ENCODE data around the gene PMP22. TPM values are rescaled to one million over a fixed set of nuclear protein-coding genes. Genes with fewer than 3 reads are reported as not detected.
A peak's percentile ranks its signal among the peaks of the same experiment; 100 is the strongest.

Gene PMP22
- total RNA-seq, 1 experiment from 2014 or later = 103 TPM

DNA sequence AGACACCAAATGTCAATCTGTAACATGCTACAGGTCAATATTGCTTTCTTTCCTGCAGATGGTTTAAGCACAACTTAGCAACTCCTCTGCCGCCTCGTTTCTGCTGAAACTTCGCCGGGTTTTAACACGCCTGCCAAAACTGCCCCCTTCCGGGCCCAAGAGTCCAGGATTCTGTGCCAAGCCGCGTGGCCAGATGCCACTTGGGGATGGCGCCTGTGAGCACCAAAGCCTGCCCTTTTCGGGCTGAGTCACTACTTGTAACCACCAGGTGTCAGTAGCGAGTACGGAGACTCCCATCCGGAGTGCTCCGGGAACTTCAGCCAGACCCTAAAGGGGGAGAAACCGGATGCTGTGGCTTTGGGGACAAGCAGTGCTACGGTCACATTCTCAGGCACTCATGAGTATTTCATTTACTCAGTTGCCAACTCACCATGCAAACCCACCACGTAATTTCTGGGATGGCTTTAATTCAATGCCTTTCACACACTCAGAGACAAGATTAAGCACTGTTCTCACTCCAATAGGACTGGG lies 7.8 kb downstream of the PMP22 start:
- Histone ChIP-seq H3K36me3 (peaks cover 92% of the 10 kb centered on the region), H3K4me3 (no peak overlapping the region), H3K9me3 (replicated peaks) (no peaks in the 10 kb centered on the region), H3K27ac (peak overlapping the region; percentile 82), H3K27me3 (replicated peaks) (no peaks in the 10 kb centered on the region), H3K4me1 (replicated peaks) (peaks cover 21% of the 10 kb centered on the region)
- peak; percentile 77 to 90 for DNase-seq (ENCODE audit: low read depth in 1 of 2, low spot score in 2 of 2)

DNA sequence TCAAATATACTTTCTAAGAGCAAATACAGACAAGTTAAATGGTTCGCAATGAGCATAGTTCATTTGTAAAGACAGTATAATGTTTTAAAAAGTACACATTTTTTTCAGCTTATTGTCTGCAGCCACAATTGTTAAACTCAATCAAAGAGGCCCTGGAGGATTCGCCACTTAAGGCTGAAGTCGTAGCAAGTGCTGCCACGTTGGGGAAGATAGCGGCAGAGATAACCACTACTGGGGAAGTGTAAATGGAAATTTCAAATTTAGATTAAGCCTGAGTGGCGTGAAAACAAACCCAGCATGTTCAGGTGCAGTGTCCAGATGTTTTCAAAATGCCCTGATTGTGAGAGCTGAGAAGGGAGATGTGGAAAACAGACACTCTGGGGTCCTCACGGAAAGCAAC lies 8.4 kb downstream of the PMP22 start:
- Histone ChIP-seq H3K9me3 (replicated peaks) (no peaks in the 10 kb centered on the region), H3K36me3 (peaks cover 95% of the 10 kb centered on the region), H3K27ac (no peak overlapping the region), H3K27me3 (replicated peaks) (no peaks in the 10 kb centered on the region), H3K4me1 (replicated peaks) (peaks cover 21% of the 10 kb centered on the region), H3K4me3 (no peak overlapping the region)
- no peak for DNase-seq (ENCODE audit: low read depth in 1 of 2, low spot score in 2 of 2)

DNA sequence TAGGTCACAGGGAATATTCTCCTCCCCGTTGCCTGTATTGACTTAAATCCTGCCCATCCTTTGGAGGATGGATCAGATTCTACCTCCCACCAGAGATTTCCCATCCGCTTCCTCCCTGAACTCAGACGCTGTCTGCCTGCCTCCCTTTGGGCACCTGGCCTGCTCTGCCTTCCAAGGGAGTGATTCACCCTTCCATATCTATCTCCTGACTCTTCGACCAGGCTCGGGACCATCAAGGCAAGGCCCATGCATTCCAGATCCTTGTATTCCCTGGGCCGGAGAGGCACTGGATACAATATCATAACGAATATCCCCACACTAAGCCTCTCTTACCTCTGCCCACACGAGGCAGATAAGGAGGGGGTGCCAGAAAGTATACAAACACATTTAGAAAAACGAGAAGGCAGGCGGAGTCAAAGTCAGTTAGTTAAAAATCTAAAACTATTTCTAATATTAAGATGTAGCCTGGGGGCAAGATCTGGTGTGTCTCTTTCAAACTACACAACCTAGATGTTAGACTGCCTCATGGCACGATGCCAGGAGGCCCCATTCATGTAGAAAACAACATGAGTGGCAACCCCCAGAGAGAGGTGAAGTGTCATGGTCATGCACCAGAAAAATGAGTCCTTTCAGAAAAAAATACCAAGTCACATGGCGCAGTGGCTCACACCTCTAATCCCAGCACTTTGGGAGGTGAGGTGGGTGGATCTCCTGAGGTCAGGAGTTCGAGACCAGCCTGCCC lies 9.2 kb downstream of the PMP22 start:
- Histone ChIP-seq H3K4me3 (no peak overlapping the region), H3K36me3 (peaks cover 97% of the 10 kb centered on the region), H3K9me3 (replicated peaks) (no peaks in the 10 kb centered on the region), H3K27ac (no peak overlapping the region), H3K27me3 (replicated peaks) (no peaks in the 10 kb centered on the region), H3K4me1 (replicated peaks) (peaks cover 21% of the 10 kb centered on the region)
- DNase-seq (ENCODE audit: low read depth in 1 of 2, low spot score in 2 of 2) = no peak

DNA sequence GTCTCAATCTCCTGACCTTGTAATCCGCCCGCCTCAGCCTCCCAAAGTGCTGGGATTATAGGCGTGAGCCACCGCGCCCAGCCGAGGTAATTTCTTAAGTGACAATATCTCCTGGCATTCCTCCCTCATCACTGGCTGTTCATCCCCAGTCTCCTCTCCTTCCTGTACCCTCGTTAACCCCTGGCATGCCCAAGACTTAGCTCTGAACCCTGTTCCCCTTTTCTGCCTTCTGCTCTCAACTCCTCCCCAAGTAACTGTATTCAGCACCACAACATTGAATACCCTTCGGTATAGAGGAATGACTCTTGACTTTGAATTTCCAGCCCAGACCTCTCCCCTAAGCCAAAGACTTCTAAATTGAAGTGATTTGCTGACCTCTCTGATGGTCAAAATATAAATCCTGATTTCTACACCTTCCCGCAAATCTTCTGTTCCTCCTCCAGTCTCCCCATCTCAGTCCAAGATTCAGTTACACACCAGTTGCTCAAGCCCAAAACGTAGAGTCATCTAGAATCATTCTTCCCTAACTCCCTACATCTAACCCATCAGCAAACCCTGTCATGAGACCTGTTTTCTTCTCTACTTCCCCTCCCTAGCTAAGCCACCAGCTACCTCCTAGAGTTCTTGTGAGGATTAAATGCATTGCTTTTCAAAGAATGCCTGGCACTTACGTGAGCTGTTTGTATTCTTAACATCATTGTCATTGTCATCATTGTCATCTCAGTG lies 14.8 kb downstream of the PMP22 start:
- H3K36me3 ChIP-seq = peaks cover 95% of the 10 kb centered on the region

DNA sequence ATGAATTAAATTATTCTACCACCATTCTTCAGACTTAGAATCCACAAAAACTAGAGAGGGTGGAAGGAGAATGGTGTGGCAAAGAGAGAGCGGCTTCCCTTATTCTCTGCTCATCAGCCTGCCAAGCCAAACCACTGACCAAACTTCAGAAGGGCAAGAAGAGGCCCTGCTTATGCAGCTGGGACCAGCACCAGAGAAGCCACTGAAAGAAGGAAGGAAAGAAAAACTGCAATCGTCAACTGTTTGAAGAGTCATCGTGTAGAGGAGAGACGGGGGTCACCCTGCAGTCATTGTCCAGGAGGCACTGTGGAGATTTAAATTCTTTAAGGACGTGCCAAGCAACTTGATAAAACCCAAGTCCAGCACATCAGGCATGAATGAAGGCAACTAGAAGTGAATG lies 15.6 kb downstream of the PMP22 start:
- Histone ChIP-seq H3K4me1 (replicated peaks) (no peaks in the 10 kb centered on the region), H3K9me3 (replicated peaks) (no peaks in the 10 kb centered on the region), H3K27ac (no peak overlapping the region), H3K27me3 (replicated peaks) (no peaks in the 10 kb centered on the region), H3K36me3 (peaks cover 93% of the 10 kb centered on the region), H3K4me3 (no peak overlapping the region)
- no peak for DNase-seq (ENCODE audit: low read depth in 1 of 2, low spot score in 2 of 2)

More for the DNA sequence above, 14.8 kb downstream of the PMP22 start:
- Histone ChIP-seq H3K4me1 (replicated peaks) (no peaks in the 10 kb centered on the region), H3K4me3 (no peak overlapping the region), H3K27ac (no peak overlapping the region), H3K9me3 (replicated peaks) (no peaks in the 10 kb centered on the region), H3K27me3 (replicated peaks) (no peaks in the 10 kb centered on the region)
- no peak for DNase-seq (ENCODE audit: low read depth in 1 of 2, low spot score in 2 of 2)

DNA sequence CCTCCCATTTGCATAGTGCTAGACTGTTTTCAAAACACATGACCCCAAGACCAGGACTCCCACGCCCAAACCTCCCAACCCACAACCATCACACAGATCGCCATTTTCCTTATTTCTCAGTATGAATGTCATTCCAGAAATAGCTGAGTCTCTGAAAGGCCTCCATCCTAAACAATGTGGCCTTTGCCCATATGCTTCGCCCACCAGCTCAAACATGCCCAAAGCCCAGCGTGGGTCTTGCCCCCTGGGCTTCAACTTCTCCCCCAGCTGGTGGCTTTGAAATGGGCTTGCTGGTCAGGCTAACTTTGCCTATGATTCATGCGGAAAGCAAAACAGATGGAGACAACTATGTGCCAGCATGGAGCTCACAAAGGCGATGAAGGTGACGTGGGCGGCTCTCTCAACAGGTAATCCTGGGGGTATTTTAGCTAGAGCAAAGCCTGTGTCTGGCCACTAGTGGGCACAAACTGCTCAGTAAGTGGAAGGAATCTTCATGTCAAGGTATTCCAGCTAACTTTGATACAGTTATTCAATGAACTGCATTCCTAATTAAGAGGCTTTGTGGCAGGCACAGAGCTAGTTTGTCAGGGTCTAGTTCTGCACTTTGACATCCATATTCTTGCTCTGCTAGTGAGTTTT lies 17.1 kb downstream of the PMP22 start:
- Histone ChIP-seq H3K4me1 (replicated peaks) (no peaks in the 10 kb centered on the region), H3K27me3 (replicated peaks) (no peaks in the 10 kb centered on the region), H3K27ac (no peak overlapping the region), H3K4me3 (no peak overlapping the region), H3K9me3 (replicated peaks) (no peaks in the 10 kb centered on the region; the same call in 1 of the 2 replicates), H3K36me3 (peaks cover 89% of the 10 kb centered on the region)
- no peak for DNase-seq (ENCODE audit: low read depth in 1 of 2, low spot score in 2 of 2)

DNA sequence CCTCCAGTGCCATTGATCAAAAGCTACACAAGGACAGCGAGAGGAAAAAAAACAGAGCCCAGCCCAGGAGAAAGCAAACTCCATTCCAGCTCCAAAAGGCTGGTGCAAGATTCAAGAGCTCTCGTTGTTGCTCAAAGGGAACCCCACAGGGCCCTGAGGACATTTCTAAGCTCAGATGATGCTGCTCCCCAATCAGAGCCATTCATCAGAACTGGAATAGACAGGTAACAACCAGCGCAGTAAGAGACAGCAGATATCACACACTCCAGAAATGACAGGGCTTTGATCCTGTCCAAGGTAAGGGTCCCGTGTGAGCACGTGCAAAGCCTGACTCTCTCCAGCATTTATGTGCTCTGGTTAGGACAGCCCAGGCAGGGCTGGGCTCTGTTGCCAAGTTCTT lies 20.1 kb downstream of the PMP22 start:
- no peak for DNase-seq (ENCODE audit: low read depth in 1 of 2, low spot score in 2 of 2)
- H3K36me3 ChIP-seq = peaks cover 70% of the 10 kb centered on the region
- H3K4me3 ChIP-seq = no peak overlapping the region
- no peaks in the 10 kb centered on the region for H3K4me1 ChIP-seq (replicated peaks)
- no peak overlapping the region for H3K27ac ChIP-seq
- H3K9me3 ChIP-seq (replicated peaks) = no peaks in the 10 kb centered on the region; the same call in 1 of the 2 replicates
- no peaks in the 10 kb centered on the region for H3K27me3 ChIP-seq (replicated peaks)

DNA sequence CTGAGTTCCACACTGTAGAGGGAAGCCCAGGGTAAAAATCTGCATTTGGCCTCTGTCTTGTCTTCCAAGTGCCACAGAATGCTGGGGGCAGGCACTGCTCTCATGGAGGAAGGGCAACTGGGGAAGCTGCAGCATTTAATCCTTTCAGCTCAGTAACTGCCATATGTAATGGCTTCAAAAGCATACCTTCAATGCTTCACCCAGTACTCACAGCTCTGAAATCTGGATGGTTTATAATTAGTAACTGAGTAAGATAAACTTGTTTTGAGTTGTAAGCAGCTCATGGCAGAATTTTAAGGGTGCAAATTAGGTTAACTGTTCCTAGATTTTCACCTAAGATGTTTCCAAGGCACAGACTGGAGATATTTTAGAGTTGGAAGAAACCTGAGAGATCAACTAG lies 24.5 kb downstream of the PMP22 start:
- DNase-seq (ENCODE audit: low read depth in 1 of 2, low spot score in 2 of 2) = no peak
- no peak overlapping the region for H3K27ac ChIP-seq

DNA sequence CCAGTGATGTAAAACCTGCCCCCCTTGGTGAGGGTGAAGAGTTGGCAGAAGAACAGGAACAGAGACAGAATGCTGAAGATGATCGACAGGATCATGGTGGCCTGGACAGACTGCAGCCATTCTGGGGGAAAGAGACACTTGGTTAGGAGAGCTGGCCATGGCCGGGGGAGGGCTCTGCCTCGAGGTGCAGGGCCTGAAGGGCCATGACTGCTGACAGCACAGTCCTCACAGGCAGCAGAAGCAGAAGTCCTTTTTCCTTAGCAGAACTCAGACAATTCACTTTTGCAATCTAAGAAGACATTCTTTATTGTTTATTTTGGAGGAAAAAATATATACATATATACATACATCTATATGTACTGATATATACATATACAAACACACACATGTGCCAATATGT lies 25.6 kb downstream of the PMP22 start:
- Histone ChIP-seq H3K4me1 (replicated peaks) (no peaks in the 10 kb centered on the region), H3K27ac (no peak overlapping the region), H3K36me3 (peaks cover 71% of the 10 kb centered on the region), H3K4me3 (no peak overlapping the region), H3K9me3 (replicated peaks) (no peaks in the 10 kb centered on the region; the same call in 1 of the 2 replicates), H3K27me3 (replicated peaks) (no peaks in the 10 kb centered on the region)
- no peak for DNase-seq (ENCODE audit: low read depth in 1 of 2, low spot score in 2 of 2)

More for the DNA sequence above, 24.5 kb downstream of the PMP22 start:
- H3K4me1 ChIP-seq (replicated peaks) = no peaks in the 10 kb centered on the region
- H3K27me3 ChIP-seq (replicated peaks) = no peaks in the 10 kb centered on the region
- H3K36me3 ChIP-seq = peaks cover 71% of the 10 kb centered on the region
- H3K4me3 ChIP-seq = no peak overlapping the region
- no peaks in the 10 kb centered on the region; the same call in 1 of the 2 replicates for H3K9me3 ChIP-seq (replicated peaks)

DNA sequence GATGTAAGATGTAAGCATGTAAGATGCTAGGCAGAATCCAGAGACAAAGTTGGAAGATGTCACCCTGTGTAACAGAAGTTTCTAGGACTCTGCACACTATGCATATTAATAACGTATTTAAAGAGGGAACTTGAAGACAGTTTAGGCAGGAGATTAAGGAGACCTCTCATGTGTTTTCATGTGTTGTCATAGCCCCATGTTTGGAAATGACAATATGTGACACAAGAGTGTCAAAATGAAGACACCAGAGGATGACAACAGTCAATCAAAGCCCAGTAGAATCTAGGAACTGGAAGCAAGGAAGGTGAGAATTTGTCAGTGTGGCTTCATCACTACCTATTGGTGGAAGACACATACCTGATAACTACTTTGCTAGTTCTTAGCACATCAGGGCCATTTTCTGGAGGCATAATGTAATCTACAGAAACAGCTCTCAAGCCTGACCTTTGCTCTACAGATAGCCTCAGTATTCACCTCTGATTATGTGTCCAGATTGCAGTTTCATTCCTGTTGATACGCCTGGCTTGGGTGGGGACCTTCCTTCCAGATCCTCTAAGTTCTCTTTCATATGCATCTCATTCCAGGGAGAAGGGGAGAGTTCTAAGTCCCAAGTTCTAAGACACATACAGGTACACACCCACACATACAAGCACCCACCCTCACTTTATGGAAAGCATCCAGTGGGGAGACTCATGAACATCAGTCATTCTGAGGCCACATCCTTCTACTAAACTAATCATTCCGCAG lies 26.3 kb downstream of the PMP22 start:
- H3K27me3 ChIP-seq (replicated peaks) = no peaks in the 10 kb centered on the region
- H3K9me3 ChIP-seq (replicated peaks) = no peaks in the 10 kb centered on the region; the same call in 1 of the 2 replicates
- H3K4me3 ChIP-seq = no peak overlapping the region
- no peaks in the 10 kb centered on the region for H3K4me1 ChIP-seq (replicated peaks)
- DNase-seq (ENCODE audit: low read depth in 1 of 2, low spot score in 2 of 2) = no peak
- no peak overlapping the region for H3K27ac ChIP-seq
- H3K36me3 ChIP-seq = peaks cover 71% of the 10 kb centered on the region

DNA sequence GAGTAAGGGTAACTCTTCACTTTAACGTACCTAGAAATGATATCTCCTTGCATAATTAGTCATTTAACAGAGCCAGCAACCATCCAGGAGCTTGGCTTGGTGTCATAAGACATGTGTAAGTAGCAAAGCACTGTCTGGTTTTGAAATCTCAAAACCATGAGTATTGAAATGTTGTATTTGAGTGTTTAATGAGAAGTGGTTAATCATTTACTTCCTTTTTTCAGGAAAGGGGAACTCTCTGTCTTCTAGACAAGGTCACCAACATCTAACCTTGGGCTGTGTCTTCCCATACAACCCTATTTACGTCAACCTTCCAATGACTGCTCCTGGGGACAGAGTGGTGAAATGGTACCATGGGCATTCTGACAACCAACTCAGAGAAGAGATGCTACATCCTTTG lies 27.1 kb downstream of the PMP22 start:
- no peaks in the 10 kb centered on the region for H3K4me1 ChIP-seq (replicated peaks)
- H3K4me3 ChIP-seq = no peak overlapping the region
- DNase-seq (ENCODE audit: low read depth in 1 of 2, low spot score in 2 of 2) = no peak
- no peaks in the 10 kb centered on the region for H3K27me3 ChIP-seq (replicated peaks)
- peaks cover 75% of the 10 kb centered on the region for H3K36me3 ChIP-seq
- no peaks in the 10 kb centered on the region; the same call in 1 of the 2 replicates for H3K9me3 ChIP-seq (replicated peaks)
- no peak overlapping the region for H3K27ac ChIP-seq

DNA sequence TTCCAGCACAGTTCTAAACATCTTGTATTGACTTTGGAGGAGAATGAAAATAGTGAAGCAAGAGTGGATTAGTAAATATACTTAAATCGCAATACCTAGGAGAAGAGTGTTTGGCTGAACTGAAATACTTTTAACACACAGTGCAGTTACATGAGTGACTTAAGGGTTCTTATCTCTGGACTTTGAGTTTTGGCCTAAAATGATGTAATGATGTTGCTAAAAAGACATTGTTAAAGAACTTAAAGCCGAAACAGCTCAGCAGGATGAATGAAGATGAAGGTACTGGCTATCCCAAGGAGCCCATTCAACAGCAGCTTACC lies 28.1 kb downstream of the PMP22 start:
- H3K36me3 ChIP-seq = peaks cover 78% of the 10 kb centered on the region
- H3K27ac ChIP-seq = no peak overlapping the region
- no peaks in the 10 kb centered on the region for H3K4me1 ChIP-seq (replicated peaks)

DNA sequence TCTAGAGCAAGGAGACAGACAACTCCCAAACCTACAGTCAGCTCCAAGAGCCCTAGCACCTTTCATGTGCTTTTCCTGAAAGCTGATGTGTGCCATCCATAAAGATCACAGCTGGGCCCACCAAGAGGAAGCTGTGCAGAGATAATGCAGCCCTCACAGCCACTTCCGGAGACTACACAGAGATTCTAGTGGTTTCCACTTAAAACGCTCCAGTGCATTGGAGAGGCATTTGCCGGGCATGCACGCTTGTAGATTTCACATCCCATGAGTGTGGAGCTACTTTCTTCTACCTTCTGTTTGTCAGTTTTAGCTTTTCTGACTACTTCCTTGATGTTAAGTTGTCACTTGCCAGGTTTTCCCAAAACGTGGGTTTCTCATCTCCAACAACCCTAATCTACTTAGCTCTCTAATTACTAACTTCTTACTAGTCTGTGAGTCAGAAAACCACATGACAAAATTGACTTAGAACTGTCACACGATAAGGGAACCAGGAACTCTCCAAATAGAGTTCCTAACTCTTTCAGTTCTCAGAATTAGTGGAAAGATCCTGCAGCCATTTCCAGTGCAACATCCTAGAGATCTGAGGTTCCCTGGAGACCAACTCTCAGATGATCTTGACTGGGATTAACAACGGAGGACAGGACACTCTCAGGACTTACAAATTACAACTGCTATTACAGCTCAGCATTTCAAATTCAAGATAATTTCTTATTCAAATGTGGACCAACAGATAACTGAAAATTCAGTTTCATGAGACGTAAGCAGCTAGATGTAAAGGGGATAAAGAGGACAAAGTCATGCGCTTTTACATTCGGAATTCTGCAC lies 28.6 kb downstream of the PMP22 start:
- H3K27ac ChIP-seq = no peak overlapping the region
- no peaks in the 10 kb centered on the region; the same call in 1 of the 2 replicates for H3K9me3 ChIP-seq (replicated peaks)
- no peak overlapping the region for H3K4me3 ChIP-seq
- no peaks in the 10 kb centered on the region for H3K4me1 ChIP-seq (replicated peaks)
- no peak for DNase-seq (ENCODE audit: low read depth in 1 of 2, low spot score in 2 of 2)
- H3K27me3 ChIP-seq (replicated peaks) = no peaks in the 10 kb centered on the region
- H3K36me3 ChIP-seq = peaks cover 80% of the 10 kb centered on the region

More for the DNA sequence above, 28.1 kb downstream of the PMP22 start:
- Histone ChIP-seq H3K4me3 (no peak overlapping the region), H3K9me3 (replicated peaks) (no peaks in the 10 kb centered on the region; the same call in 1 of the 2 replicates), H3K27me3 (replicated peaks) (no peaks in the 10 kb centered on the region)
- DNase-seq (ENCODE audit: low read depth in 1 of 2, low spot score in 2 of 2) = no peak

Measured in SJSA1 (cell line).